Parathyroid adenoma (tissue), 2 donors: Measurements from ENCODE around the gene MMP7.
"Not testable (repeated sequence)": the region's sequence is repeated elsewhere in the genome, so short reads cannot be mapped to it uniquely, and the experiment has no call there.

Source experiments
- H2AFZ ChIP-seq: fragments of 300-600 bp; sonication (generic); one replicate; pipeline ENCODE4 v1.7.0; 2017; ENCODE audit warnings: antibody characterized with exemption, mild to moderate bottlenecking
- H3K27ac ChIP-seq: fragments of 300-600 bp; sonication (generic); one replicate; pipeline ENCODE4 v1.7.0; 2017
- H3K27me3 ChIP-seq: fragments of 300-600 bp; sonication (generic); one replicate; pipeline ENCODE4 v1.7.0; 2017; ENCODE audit warnings: low read length; ENCODE audit not compliant: control insufficient read depth, insufficient read depth
- H3K36me3 ChIP-seq: fragments of 300-600 bp; sonication (generic); one replicate; pipeline ENCODE4 v1.7.0; 2017; ENCODE audit warnings: low read length; ENCODE audit not compliant: control insufficient read depth, insufficient read depth
- H3K4me1 ChIP-seq: fragments of 300-600 bp; sonication (generic); one replicate; pipeline ENCODE4 v1.7.0; 2017; ENCODE audit warnings: control low read depth
- H3K4me2 ChIP-seq: fragments of 300-600 bp; sonication (generic); one replicate; pipeline ENCODE4 v1.7.0; 2017; ENCODE audit warnings: low read length
- H3K4me3 ChIP-seq: fragments of 300-600 bp; sonication (generic); one replicate; pipeline ENCODE4 v1.7.0; 2017; ENCODE audit warnings: low read depth, low read length
- H3K79me2 ChIP-seq: fragments of 300-600 bp; sonication (generic); one replicate; pipeline ENCODE4 v1.7.0; 2017; ENCODE audit warnings: control low read depth
- H3K9ac ChIP-seq: fragments of 300-600 bp; sonication (generic); one replicate; pipeline ENCODE4 v1.7.0; 2017; ENCODE audit warnings: mild to moderate bottlenecking
- H3K9me3 ChIP-seq: fragments of 300-600 bp; sonication (generic); one replicate; pipeline ENCODE4 v1.7.0; 2017; ENCODE audit warnings: low read length; ENCODE audit not compliant: control insufficient read depth
- CTCF ChIP-seq: fragments of 300-600 bp; sonication (generic); IDR thresholded peaks from one replicate; pipeline ENCODE4 v1.7.0; 2017; ENCODE audit warnings: antibody characterized with exemption, mild to moderate bottlenecking
- donor health status: primary hyperparathyroidism.

Gene MMP7

GRCh38 chr11:102510439-102511135 is 20.0 kb downstream of the MMP7 start:
- H3K4me3 ChIP-seq: no peak overlapping the region
- no peaks in the 10 kb centered on the region for H3K79me2 ChIP-seq
- H3K36me3 ChIP-seq: no peaks in the 10 kb centered on the region
- no peak overlapping the region for H2AFZ ChIP-seq
- no peak overlapping the region for H3K27ac ChIP-seq
- no peaks in the 10 kb centered on the region for H3K4me1 ChIP-seq
- no peaks in the 10 kb centered on the region for H3K27me3 ChIP-seq
- no peak for TF ChIP-seq CTCF
- H3K4me2 ChIP-seq: no peak overlapping the region
- no peak overlapping the region for H3K9ac ChIP-seq
- no peaks in the 10 kb centered on the region for H3K9me3 ChIP-seq

GRCh38 chr11:102502831-102503230 is 27.7 kb downstream of the MMP7 start:
- not testable (repeated sequence) for H2AFZ ChIP-seq, H3K9ac ChIP-seq, H3K27ac ChIP-seq, H3K4me1 ChIP-seq, H3K27me3 ChIP-seq, H3K4me3 ChIP-seq, H3K9me3 ChIP-seq, H3K4me2 ChIP-seq, H3K79me2 ChIP-seq, H3K36me3 ChIP-seq

GRCh38 chr11:102500829-102501228 is 29.7 kb downstream of the MMP7 start:
- Histone ChIP-seq H3K4me3 (no peak overlapping the region), H3K79me2 (no peaks in the 10 kb centered on the region), H3K4me1 (no peaks in the 10 kb centered on the region), H3K9ac (no peak overlapping the region), H3K27me3 (no peaks in the 10 kb centered on the region), H3K9me3 (no peaks in the 10 kb centered on the region), H2AFZ (no peak overlapping the region), H3K36me3 (no peaks in the 10 kb centered on the region), H3K27ac (no peak overlapping the region), H3K4me2 (no peak overlapping the region)
- TF ChIP-seq CTCF: no peak

- Histone ChIP-seq H3K4me3 (no peak overlapping the region), H3K9me3 (no peaks in the 10 kb centered on the region), H2AFZ (no peak overlapping the region), H3K79me2 (no peaks in the 10 kb centered on the region), H3K27me3 (no peaks in the 10 kb centered on the region), H3K4me1 (no peaks in the 10 kb centered on the region), H3K36me3 (no peaks in the 10 kb centered on the region), H3K4me2 (no peak overlapping the region), H3K9ac (no peak overlapping the region), H3K27ac (no peak overlapping the region)
- no peak for TF ChIP-seq CTCF
These were observed 30.6 kb downstream of the MMP7 start for GRCh38 chr11:102499931-102500330.

- Histone ChIP-seq H3K36me3 (no peaks in the 10 kb centered on the region), H3K4me2 (no peak overlapping the region), H3K9me3 (no peaks in the 10 kb centered on the region), H3K27me3 (no peaks in the 10 kb centered on the region), H3K9ac (no peak overlapping the region), H3K4me1 (no peaks in the 10 kb centered on the region), H2AFZ (no peak overlapping the region), H3K79me2 (no peaks in the 10 kb centered on the region), H3K4me3 (no peak overlapping the region), H3K27ac (no peak overlapping the region)
- TF ChIP-seq CTCF: no peak
These were observed 31.4 kb downstream of the MMP7 start for GRCh38 chr11:102499151-102499550.
